MCF 10A (cell line): ENCODE data around the gene CA10. TPM values are rescaled to one million over a fixed set of nuclear protein-coding genes. Genes with fewer than 3 reads are reported as not detected.

Source experiments
- BruUV-seq: library from RNA; stranded (reverse); fragments of 400-500 nt; replicated peaks from 2 replicates; lab custom pipeline; 2021; lab: Mats Ljungman, UMichigan
- CTCF ChIA-PET: fragments of 300-600 bp; sonication (Branson Sonifier 250); formaldehyde crosslinking; extraction: SDS; loops from one replicate; lab custom pipeline; 2021; ENCODE audit warnings: antibody characterized with exemption, inconsistent platforms; lab: Yijun Ruan, JAX
- POLR2A ChIA-PET: fragments of 300-600, 350-650 bp; sonication (Branson Sonifier 250); formaldehyde crosslinking; extraction: SDS; loops from one replicate; lab custom pipeline; 2020; ENCODE audit warnings: antibody characterized with exemption, inconsistent platforms; lab: Yijun Ruan, JAX
- DNase-seq: peaks from one replicate; pipeline ENCODE4 v3.0.0-alpha.2; 2018; ENCODE audit not compliant: unreplicated experiment
- H3K27ac Mint-ChIP-seq: one replicate; pipeline ENCODE4 v1.8.0; 2022; ENCODE audit warnings: mild to moderate bottlenecking, low read depth, mixed read lengths; ENCODE audit not compliant: unreplicated experiment
- H3K27me3 Mint-ChIP-seq: one replicate; pipeline ENCODE4 v1.8.0; 2022; ENCODE audit warnings: mixed read lengths; ENCODE audit not compliant: insufficient read depth, unreplicated experiment
- H3K36me3 Mint-ChIP-seq: one replicate; pipeline ENCODE4 v1.8.0; 2022; ENCODE audit warnings: mild to moderate bottlenecking, moderate library complexity, mixed read lengths; ENCODE audit not compliant: insufficient read depth, unreplicated experiment
- H3K4me1 Mint-ChIP-seq: one replicate; pipeline ENCODE4 v1.8.0; 2022; ENCODE audit warnings: mixed read lengths; ENCODE audit not compliant: insufficient read depth, unreplicated experiment
- H3K4me3 Mint-ChIP-seq: one replicate; pipeline ENCODE4 v1.8.0; 2022; ENCODE audit warnings: mild to moderate bottlenecking, moderate library complexity, mixed read lengths; ENCODE audit not compliant: unreplicated experiment
- H3K9me3 Mint-ChIP-seq: one replicate; pipeline ENCODE4 v1.8.0; 2022; ENCODE audit warnings: mixed read lengths; ENCODE audit not compliant: unreplicated experiment
- intact Hi-C: fragments of 100-400 bp; cut with micrococcal nuclease; formaldehyde crosslinking; loops from 2 replicates; pipeline ENCODE4 v1.14.1; 2022
- total RNA-seq: library from RNA; stranded (reverse); gene quantifications from 2 replicates; pipeline ENCODE4 v1.2.3, GENCODE V29; 2022
- TF ChIP-seq, protein P1 (sequence below): fragments of 200-600 bp; IDR thresholded peaks from one replicate; pipeline ENCODE4 v1.8.0; 2022; ENCODE audit warnings: antibody characterized with exemption, mild to moderate bottlenecking; ENCODE audit not compliant: unreplicated experiment

CA10 gene
- total RNA-seq, 1 experiment from 2014 or later, result not detected

- no peaks in the 10 kb centered on the region for H3K9me3 Mint-ChIP-seq
- intact Hi-C loops, result no loop called here
- no peak overlapping the region for H3K4me3 Mint-ChIP-seq
- TF ChIP-seq, protein P1, sequence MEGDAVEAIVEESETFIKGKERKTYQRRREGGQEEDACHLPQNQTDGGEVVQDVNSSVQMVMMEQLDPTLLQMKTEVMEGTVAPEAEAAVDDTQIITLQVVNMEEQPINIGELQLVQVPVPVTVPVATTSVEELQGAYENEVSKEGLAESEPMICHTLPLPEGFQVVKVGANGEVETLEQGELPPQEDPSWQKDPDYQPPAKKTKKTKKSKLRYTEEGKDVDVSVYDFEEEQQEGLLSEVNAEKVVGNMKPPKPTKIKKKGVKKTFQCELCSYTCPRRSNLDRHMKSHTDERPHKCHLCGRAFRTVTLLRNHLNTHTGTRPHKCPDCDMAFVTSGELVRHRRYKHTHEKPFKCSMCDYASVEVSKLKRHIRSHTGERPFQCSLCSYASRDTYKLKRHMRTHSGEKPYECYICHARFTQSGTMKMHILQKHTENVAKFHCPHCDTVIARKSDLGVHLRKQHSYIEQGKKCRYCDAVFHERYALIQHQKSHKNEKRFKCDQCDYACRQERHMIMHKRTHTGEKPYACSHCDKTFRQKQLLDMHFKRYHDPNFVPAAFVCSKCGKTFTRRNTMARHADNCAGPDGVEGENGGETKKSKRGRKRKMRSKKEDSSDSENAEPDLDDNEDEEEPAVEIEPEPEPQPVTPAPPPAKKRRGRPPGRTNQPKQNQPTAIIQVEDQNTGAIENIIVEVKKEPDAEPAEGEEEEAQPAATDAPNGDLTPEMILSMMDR, result no peak
- CTCF ChIA-PET, result interaction anchor here (1.0 kb wide), 1 partner anchor 62 kb away, joined by 5 read pairs; no protein-coding TSS in a partner anchor
- H3K27me3 Mint-ChIP-seq, result no peaks in the 10 kb centered on the region
- H3K36me3 Mint-ChIP-seq, result no peaks in the 10 kb centered on the region
- H3K27ac Mint-ChIP-seq, result no peak overlapping the region
- no TSS peak for BruUV-seq
- H3K4me1 Mint-ChIP-seq, result no peaks in the 10 kb centered on the region
- DNase-seq, result no peak
- POLR2A ChIA-PET, result no interaction called here
These were observed 486.4 kb downstream of the CA10 start for GRCh38 chr17:51672065-51672464.

DNA sequence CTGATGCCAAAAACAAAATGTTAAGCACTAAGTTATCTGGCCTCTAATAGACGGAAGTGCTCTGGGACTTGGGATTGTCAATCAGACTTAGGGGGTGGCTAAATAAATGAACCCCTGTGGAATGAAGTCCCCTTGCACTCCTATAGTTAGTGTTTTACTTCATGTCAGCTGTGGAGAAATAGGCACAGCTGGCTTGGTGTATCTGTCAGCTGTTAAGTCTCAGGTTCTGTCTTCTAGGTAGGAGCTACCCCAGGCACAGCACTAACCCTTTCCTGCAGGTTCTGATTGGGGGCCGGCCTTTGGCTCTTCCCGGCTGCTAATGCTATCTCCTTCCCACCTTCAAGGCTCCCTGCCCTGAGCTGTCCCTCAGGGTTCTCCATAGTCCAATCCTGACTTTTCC lies 487.6 kb downstream of the CA10 start:
- no peaks in the 10 kb centered on the region for H3K27me3 Mint-ChIP-seq
- no peaks in the 10 kb centered on the region for H3K4me1 Mint-ChIP-seq
- H3K9me3 Mint-ChIP-seq, result no peaks in the 10 kb centered on the region
- H3K4me3 Mint-ChIP-seq, result no peak overlapping the region
- CTCF ChIA-PET, result interaction anchor here (1.0 kb wide), 1 partner anchor 11 kb away, joined by 6 read pairs; no protein-coding TSS in a partner anchor
- intact Hi-C loops, result no loop called here
- no TSS peak for BruUV-seq
- POLR2A ChIA-PET, result no interaction called here
- TF ChIP-seq, protein P1, result no peak
- no peak overlapping the region for H3K27ac Mint-ChIP-seq
- H3K36me3 Mint-ChIP-seq, result no peaks in the 10 kb centered on the region
- no peak for DNase-seq

DNA sequence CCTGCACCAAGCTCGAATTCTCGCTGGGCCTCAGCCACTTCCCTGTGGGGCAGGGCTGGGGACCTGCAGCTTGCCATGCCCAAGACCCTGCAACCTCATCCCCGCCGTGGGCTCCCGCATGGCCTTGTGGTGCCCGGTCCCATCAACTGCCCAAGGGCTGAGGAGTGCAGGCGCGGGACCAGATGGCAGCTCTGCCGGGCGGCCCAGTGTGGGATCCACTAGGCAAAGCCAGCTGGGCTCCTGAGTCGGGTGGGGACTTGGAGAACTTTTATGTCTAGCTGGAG lies 489.6 kb downstream of the CA10 start:
- POLR2A ChIA-PET, result no interaction called here
- no TSS peak for BruUV-seq
- DNase-seq, result no peak
- Mint-ChIP-seq H3K27me3 (peaks cover 18% of the 10 kb centered on the region), H3K4me1 (no peaks in the 10 kb centered on the region), H3K9me3 (no peaks in the 10 kb centered on the region), H3K27ac (no peak overlapping the region), H3K36me3 (no peaks in the 10 kb centered on the region), H3K4me3 (no peak overlapping the region)
- TF ChIP-seq, protein P1, result no peak
- CTCF ChIA-PET, result interaction anchor here (1.3 kb wide), 1 partner anchor 96 kb away, joined by 5 read pairs; no protein-coding TSS in a partner anchor
- intact Hi-C loops, result no loop called here

- TF ChIP-seq, protein P1, result no peak
- Mint-ChIP-seq H3K27ac (no peak overlapping the region), H3K27me3 (peaks cover 24% of the 10 kb centered on the region), H3K4me3 (no peak overlapping the region), H3K36me3 (no peaks in the 10 kb centered on the region), H3K9me3 (no peaks in the 10 kb centered on the region), H3K4me1 (no peaks in the 10 kb centered on the region)
- ChIA-PET CTCF (interaction anchor here (1.3 kb wide), 1 partner anchor 97 kb away, joined by 5 read pairs; no protein-coding TSS in a partner anchor), POLR2A (no interaction called here)
- intact Hi-C loops, result no loop called here
- DNase-seq, result no peak
- BruUV-seq, result no TSS peak
These were observed 490.2 kb downstream of the CA10 start for GRCh38 chr17:51668155-51668962.
